HG03066 (cell line): ENCODE results near the gene PPFIA2.

ENCODE experiments used
- ATAC-seq: cut with Tn5 transposase; IDR thresholded peaks from one replicate; pipeline ENCODE4 v1.9.1; 2021; ENCODE audit warnings: low read depth; ENCODE audit not compliant: unreplicated experiment

The PPFIA2 gene

DNA sequence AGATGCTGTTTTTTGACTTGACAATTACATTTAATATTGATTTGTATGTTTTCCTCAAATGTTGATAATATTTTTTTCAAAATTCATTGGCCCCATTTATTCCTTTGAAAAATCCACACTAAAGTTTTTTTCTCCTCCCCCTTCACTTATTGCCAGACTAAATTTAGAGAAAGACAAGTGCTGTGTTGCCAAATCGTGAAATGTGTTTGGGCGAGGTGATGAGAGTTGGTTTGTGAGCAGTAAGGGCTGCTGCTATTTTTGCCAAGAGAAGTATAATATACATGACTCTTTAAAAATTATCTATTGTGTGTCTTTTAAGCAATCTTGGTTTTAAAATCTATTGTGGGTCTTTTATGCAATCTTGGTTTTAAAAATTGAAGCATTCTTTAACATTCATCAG lies 188.9 kb downstream of the PPFIA2 start:
- ATAC-seq = no peak

GRCh38 chr12:81564237-81564636 lies 194.9 kb downstream of the PPFIA2 start:
- no peak for ATAC-seq

DNA sequence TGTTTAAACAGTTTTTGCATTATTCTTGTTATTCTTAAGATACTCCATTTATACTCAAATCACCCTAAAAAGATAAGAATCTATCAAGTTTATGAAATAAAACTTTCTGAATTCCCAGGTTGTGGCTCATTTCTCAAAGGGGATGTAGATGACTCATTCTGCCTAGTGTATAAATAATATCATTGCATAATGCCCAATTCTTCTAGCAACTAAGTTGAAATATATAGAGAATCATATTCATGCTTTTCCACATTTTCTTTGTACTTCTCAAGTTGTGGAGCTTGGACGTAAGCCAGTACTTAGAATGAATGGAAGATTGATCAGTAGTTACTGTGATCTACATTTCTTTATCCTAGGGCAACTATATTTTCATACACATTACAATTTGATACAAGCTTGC lies 201.1 kb downstream of the PPFIA2 start:
- no peak for ATAC-seq

DNA sequence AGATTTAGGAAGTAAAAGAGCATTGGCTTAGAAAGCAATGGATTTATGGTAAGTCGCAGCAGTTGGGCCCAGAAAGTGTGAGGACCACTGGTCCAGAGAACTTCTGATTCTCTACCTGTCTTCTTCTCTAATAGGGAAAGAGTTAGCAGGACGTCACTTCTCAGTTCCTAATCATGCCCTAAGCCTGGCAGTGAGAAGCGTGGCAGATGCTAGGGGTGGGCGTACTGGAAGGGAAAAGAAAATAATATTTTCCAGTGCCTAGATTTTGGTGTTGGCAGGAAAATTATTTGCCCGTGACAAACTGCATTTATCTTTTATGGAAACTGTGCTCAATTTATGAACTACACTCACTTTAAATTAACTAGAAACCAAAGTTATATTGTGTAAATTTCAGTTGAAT lies 212.3 kb downstream of the PPFIA2 start:
- no peak for ATAC-seq

DNA sequence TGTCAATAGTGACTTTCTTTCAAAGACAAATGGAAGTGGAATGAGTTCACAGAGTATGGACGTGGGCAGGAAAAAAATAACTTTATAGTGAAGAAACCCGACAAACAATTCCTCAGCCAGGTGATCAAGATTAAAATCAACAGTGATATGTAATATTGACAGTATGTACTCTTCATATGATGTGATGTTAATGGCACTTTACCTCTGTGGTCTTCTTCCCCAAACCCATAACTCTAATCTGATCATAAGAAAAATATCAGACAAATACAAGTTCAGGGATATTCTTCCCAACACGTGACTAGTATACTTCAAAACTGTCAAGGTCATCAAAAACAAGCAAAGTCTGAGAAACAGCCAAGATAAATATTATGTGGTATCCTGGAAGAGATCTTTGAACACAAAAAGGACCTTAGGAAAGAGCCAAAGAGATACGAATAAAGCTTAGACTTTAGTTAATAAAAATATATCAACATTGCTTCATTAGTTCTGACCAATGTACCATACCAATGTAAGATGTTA lies 215.5 kb downstream of the PPFIA2 start:
- ATAC-seq = no peak

DNA sequence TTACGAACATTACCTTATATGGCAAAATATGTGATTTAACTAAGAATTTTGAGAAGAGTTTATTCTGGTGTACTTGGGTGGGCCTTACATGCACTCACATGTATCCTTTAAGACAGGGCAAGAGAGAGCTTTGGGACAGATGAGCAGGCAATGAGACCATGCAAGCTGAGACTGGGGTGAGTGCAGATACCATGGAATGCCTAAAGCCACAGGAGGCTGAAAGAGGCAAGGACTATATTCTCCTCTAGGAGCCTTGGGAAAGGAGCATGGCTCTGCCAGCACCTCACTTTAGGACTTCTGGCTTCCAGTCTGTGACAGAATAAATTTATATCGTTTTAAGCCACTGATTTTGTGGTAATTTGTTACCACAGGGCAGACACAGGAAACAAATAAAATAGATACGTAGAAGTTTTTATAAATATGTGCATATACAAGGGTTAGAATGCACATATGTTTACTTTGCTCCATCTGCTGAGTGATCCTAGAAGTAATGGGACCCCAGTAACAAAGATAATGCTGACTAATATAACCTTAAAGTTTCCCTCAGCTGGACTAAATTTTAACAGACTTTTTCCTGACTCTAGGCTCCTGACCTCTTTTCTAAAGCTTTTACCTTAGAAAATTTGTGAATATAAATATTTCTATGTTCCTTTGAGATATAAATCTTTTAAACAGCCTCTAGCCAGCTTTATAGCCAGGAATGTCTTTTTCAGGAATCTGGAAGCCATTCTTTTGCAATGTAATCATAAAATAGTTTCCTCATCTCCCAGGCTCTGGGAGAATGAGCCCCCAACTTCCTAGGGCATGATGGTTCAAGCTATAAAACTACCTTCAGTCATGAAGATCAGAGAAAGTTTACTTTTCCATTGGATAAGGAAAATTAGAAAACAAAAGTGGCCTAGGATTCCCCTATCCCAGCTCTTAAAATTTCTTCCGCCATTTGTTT lies 216.8 kb downstream of the PPFIA2 start:
- ATAC-seq = no peak

GRCh38 chr12:81541121-81541520 lies 218.0 kb downstream of the PPFIA2 start:
- ATAC-seq = no peak

DNA sequence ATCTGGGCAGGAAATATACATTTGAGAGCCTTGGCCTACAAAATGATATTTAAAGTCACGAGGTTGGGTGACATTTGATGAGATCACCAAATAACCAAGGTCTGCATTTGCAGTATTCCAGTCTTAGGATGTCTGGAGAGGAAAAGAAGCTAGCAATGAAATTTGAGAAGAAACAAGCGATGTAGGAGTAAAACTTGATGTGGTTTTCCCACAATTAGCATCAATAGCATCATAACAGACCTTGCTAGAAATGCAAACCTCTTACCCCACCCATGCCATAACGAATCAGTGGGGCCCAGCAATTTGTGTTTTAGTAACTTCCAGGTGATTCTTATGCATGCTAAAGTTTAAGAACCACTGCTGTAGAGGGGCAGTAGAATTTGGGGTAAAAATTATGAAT lies 219.9 kb downstream of the PPFIA2 start:
- no peak for ATAC-seq

DNA sequence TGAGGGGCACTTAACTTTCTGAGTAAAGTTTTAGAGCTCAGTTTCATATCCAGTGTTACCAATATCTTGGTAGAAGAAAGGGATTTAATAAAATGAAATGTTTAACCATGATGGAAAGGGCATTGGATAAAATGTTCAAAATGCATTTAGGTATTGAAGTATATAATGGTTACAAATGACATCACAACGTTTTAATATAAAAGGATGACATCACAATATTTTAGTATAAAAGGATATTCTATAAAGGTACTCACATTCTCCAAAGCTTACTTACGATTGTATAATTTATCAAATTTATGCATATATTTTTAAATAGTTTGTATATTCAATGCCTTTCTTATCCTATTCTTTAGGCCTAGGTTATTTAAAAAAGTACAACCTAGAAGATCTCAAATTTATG lies 226.1 kb downstream of the PPFIA2 start:
- ATAC-seq = no peak

DNA sequence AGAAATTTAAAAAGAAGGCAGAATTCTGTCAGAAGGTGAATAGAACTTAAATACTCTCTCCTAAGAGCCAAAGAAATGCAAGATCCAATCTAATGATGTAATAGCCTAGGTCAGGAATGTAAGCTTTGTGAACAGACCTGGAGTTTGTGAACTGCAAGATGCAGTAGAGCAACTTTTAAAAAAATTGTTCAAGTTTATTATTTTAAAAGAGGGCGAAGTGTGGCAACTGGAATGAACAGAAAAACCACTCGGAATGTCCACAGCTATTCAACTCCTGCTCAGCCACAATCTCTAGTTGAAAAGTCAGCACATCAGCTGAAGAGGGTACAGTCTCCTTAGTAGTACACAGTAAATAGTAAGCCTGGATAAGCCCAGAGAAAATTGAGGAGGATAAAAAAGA lies 228.8 kb downstream of the PPFIA2 start:
- ATAC-seq = no peak

DNA sequence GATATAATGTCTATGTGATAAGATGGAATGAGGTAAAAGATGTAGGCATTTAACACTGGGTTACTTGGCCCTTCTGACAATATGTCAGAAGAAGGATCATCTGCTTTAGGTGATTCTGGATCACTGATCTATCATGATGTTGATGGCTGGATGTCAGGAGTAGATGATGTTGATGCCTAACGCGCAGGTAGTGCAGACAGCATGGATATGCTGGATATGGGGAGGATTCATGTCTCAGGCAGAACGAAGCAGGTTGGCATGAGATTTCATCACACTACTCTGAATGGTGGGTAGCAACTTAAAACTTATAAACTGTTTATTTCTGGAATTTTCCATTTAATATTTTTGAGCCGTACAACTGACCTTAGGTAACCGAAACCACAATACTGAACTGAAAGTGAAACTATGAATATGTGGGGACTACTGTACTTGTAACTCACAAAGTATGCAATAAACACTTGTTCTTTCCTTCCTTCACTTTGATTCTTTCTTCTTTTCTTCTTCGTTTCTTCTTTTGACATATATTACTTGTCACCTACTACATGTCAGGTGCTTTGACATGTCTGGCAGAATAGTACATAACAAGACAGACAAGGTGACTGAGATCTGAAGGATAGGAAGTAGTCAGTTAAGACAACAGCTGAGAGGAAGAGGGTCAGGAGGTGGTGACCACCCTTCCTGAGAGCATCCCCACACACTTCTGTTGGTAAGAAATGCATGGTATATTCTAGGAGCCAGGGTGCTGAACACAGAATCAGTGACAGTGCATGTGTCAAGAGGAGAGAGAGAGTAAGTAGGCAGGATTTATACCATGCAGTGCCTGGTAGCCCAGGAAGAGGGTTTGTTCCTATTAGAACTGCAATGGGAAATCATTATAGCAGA lies 238.8 kb downstream of the PPFIA2 start:
- peak; percentile 65 for ATAC-seq

DNA sequence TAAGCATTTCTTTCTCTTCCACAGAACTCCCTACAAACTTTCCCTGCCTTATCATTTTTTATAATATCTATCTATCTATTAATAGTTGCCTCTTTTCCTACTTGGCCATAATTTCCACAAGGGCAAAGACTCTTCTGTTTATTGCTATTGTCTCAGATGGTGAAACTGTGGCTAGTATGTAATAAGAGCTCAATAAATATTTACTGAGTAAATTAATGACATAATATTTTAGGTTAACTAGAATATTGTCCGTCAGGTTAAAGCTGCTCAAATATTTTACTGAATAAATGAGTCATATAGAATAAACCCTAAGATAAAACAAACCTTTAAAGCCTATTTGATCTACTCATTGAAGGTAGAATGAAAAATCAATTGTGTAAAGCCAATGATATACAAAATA lies 240.5 kb downstream of the PPFIA2 start:
- no peak for ATAC-seq

GRCh38 chr12:81517296-81517695 lies 241.9 kb downstream of the PPFIA2 start:
- ATAC-seq = no peak

DNA sequence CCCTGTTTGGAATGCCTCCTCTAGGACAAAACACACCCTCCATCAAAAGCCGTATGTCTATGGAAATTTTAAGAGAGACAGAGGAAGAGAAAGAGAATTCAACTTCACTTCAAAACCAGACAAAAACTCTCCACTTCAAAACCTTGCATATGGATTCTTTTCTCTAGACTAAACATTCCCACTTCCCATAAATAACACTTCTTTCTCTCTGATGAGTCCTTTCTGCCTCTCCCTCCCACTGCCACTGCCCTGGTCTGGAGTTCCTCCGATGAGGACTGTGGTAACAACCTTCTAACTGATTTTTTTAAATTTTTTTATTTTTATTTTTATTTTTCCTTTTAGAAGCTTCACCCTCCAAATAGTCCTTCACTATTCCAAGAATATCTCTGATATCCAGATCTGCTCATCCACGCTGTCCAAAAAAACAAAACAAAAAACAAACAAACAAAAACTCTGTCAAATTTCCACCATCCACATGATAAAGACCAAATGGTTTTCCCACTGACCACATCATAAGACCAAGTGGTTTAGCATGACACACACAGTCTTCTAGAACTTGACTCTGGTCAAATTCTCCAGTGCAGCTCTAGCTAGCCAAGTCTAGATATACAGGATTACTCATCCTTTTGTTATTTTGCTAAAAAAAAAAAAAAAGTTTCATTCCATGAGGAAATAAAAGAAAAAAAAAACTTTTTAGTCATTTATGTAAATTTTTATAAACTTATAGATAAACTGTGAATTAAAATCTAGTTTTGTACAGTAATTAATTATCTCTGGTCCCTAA lies 256.0 kb downstream of the PPFIA2 start:
- no peak for ATAC-seq

GRCh38 chr12:81500788-81501187 lies 258.4 kb downstream of the PPFIA2 start:
- no peak for ATAC-seq

GRCh38 chr12:81499809-81500208 lies 259.3 kb downstream of the PPFIA2 start:
- no peak for ATAC-seq

DNA sequence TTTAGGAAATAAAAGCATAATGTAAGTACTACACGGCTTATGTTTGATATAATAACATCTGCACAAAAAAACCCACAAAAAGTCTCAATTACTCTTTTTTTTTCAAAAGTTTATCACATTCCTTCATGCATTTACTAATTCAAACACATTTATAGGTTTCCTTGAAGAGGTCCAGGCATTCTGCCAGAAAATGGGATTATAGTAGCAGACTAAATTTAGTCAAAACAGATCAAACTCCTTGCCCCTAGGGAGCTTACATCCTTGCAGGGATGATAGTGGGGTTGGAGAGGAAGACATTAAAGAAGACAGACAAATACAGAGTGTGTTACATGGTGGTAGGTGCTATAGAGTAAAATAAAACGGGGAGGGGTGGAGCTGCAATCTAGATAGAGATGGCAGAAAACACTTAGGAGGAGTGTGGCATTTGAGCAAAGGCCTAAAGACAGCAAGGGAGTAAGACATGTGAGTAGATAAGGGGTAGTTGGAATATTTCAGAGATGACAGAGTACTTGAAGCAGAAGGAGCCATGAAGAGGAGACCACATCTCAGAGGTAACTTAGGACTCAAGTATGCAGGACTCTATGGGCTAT lies 266.9 kb downstream of the PPFIA2 start:
- no peak for ATAC-seq

DNA sequence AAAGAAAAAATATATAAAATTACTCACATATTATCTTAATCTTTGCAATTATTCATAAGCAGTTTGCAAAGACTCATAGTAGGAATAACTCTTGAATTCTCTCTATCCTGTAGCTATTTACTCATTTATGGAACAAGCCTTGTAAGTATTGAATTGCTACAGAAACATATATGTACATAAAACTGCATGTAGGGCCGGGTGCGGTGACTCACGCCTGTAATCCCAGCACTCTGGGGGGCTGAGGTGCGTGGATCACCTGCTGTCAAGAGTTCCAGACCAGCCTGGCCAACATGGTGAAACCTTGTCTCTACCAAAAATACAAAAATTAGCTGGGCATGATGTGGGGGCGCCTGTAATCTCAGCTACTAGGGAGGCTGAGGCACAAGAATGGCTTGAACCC lies 286.2 kb downstream of the PPFIA2 start:
- ATAC-seq = no peak

- no peak for ATAC-seq
Observed at GRCh38 chr12:81470923-81471322, 288.2 kb downstream of the PPFIA2 start.

DNA sequence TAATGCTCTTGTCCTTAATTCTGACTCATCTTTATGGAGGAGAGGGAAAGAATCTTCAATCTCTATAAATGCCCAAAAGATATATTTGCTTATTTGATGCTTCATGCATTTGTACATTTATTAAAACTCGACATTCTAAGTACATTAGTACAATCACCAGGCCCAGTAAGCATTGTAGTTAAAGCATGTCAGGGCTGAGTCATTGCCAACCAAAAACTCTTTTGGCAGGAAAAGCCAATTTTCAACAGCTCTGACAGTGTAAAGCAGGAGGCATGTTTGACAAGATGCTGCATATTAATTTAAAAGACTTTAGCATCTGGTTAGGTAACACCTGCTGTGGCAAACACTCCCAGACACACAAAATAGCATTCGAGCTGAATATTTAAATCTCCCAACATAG lies 290.9 kb downstream of the PPFIA2 start:
- ATAC-seq = no peak
